Tongue (tissue), 2 donors: ENCODE results near the gene CELSR2. TPM values are rescaled to one million over a fixed set of nuclear protein-coding genes. Genes with fewer than 3 reads are reported as not detected.

Source experiments
- DNase-seq: peaks from one replicate; pipeline ENCODE4 v3.0.0-alpha.2; 2015
- total RNA-seq: library from RNA; depleted of rRNA; stranded (reverse); fragments of >200 nt; gene quantifications from one replicate; pipeline ENCODE4 v1.2.3, GENCODE V29; 2014

Gene CELSR2
- total RNA-seq, 1 donor from 2014 or later: 16.7 TPM

GRCh38 chr1:109307274-109308021, 58.1 kb downstream of the CELSR2 start:
- DNase-seq: peak; percentile 55

DNA sequence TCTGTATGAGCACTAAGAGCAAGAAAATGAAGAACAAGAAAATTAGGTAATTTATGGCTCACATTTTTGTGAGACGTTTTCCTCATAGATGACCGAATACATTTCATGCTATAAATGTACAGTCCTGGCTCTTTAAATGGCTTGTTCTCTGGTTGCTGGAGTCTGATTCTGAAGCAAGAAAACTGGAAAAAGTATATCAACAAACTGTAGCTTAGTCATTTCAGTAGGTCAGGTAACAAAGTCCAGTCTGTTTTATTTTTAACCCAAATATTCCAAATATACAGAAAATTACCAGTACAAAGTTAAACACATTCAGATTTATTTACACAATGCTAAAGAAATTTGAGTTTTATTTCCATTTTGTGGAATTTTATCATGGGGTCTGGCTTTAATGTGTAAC, 60.0 kb downstream of the CELSR2 start:
- DNase-seq: no peak

DNA sequence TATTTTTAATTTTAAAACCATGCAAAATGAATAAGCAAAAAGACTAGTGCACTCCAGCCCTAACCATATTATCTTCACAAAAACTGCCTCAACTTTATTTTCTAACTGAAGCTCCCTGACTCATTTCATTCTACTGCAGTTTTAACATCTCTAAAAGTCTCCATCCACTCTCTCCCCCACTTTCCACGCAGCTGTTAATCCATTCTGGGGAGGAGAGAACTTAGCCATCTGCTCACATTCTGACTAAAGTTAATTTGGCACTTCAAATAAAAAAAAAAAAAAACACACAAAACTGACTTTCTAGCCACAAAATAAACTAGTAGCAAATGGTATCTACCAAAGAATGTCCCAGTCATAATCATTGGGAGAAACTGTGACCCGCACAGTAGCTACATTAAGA, 62.9 kb downstream of the CELSR2 start:
- DNase-seq: no peak

GRCh38 chr1:109312978-109313775, 63.8 kb downstream of the CELSR2 start:
- DNase-seq: peak; percentile 82

DNA sequence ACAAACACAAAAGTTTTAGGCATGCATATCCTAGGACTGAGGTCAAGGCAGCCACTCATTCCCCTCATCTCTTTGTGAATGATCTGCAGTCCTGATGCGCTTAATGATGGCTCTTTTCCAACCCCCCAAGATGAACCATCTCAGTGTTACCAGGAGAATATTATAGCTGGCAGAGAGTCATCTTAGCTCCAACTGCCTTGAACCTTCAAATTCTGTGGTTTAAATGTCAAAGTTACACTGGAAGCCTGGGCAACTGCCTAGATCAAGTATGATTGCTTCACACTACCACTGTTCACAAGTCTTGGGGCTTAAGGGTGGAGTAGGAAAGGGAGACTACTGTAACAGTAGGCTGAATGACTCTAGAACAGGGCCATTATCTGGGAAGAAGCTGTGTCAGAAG, 65.5 kb downstream of the CELSR2 start:
- no peak for DNase-seq

DNA sequence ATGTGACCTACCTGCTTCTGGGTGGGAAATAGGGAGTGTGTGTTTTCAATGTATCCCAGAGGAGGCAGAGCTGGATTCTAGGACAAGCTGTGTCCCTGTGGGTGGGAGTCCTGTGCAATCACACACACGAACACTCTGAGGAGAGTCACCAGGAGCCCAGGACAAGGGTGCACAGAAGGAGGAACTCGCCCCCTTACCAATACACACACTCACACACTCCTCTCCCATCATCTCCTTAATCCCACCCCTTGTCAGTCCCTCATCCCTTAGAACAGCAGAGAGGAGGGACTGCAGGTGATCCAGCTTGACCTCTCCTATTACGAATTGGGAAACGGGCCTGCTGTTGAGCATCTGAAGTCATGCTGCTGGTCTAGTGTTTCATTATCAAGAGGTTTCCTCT, 65.9 kb downstream of the CELSR2 start:
- no peak for DNase-seq

GRCh38 chr1:109316506-109316905, 67.2 kb downstream of the CELSR2 start:
- no peak for DNase-seq

DNA sequence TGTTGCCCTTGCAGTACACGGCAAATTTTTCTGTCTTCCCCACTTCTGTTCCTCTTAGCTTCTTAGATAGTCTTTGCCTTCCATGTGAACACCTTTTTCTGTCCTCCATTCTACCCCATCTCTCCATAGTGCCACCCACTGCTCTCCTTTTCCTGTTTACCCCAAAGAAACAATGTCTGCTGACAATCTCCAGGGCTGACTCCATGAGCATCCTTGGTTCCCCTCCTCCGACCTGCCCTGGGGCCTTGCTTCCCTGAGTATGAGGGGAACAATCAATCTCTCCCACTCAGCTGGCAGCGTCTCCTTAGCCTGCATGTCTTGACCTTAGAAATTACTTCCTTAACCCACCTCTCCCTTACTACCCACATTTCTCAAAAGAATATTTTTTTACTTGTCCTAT, 69.8 kb downstream of the CELSR2 start:
- no peak for DNase-seq

- no peak for DNase-seq
Observed at GRCh38 chr1:109322974-109323373, 73.6 kb downstream of the CELSR2 start.

Other genes starting within 250 kb of the CELSR2 start
- 22.7 TPM for gene WDR47, start 207.4 kb upstream of the CELSR2 start, total RNA-seq
- 68.0 TPM for gene TAF13, start 173.5 kb upstream of the CELSR2 start, total RNA-seq
- 35.2 TPM for gene TMEM167B, start 158.8 kb upstream of the CELSR2 start, total RNA-seq
- gene ELAPOR1, start 135.4 kb upstream of the CELSR2 start, total RNA-seq: 18.8 TPM
- gene SARS1, start 35.6 kb upstream of the CELSR2 start, total RNA-seq: 99.2 TPM
- 5.4 TPM for gene PSRC1, start 33.6 kb downstream of the CELSR2 start, total RNA-seq
- not detected for gene MYBPHL, start 57.5 kb downstream of the CELSR2 start, total RNA-seq
- gene SORT1, start 148.4 kb downstream of the CELSR2 start, total RNA-seq: 30.6 TPM
- 25.7 TPM for gene PSMA5, start 176.9 kb downstream of the CELSR2 start, total RNA-seq
- 61.5 TPM for gene SYPL2, start 217.0 kb downstream of the CELSR2 start, total RNA-seq
- 2.2 TPM for gene ATXN7L2, start 234.4 kb downstream of the CELSR2 start, total RNA-seq
- 6.3 TPM for gene CYB561D1, start 244.6 kb downstream of the CELSR2 start, total RNA-seq